HG03354 (cell line): ENCODE results near the gene HDAC11.
"Not testable (repeated sequence)": the region's sequence is repeated elsewhere in the genome, so short reads cannot be mapped to it uniquely, and the experiment has no call there.

ENCODE experiments used
- ATAC-seq: cut with Tn5 transposase; IDR thresholded peaks from one replicate; pipeline ENCODE4 v1.9.1; 2021; ENCODE audit warnings: mild to moderate bottlenecking; ENCODE audit not compliant: unreplicated experiment, poor library complexity, severe bottlenecking

HDAC11 gene

DNA sequence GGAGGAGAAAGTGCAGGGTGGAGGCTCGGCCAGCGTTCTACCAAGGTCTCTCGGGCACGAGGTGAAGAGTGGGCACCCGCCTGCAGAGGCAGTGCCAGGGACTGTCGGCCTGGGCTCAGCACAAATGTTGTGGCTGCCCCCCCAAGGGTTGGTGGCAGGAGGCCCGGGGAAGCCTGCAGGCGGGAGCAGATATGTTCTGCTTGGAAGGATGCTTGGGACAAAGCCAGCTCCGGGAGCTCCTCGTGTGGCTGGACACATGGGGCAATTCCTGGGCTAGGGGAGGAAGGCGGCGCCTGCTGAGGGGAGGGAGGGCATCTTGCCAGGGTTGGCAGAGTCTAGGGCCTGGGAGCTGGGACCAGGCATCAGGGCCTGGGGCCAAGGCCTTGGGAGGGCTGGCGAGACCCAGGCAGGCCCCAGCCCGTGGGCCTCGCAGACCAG is 38.4 kb downstream of the HDAC11 start:
- no peak for ATAC-seq

DNA sequence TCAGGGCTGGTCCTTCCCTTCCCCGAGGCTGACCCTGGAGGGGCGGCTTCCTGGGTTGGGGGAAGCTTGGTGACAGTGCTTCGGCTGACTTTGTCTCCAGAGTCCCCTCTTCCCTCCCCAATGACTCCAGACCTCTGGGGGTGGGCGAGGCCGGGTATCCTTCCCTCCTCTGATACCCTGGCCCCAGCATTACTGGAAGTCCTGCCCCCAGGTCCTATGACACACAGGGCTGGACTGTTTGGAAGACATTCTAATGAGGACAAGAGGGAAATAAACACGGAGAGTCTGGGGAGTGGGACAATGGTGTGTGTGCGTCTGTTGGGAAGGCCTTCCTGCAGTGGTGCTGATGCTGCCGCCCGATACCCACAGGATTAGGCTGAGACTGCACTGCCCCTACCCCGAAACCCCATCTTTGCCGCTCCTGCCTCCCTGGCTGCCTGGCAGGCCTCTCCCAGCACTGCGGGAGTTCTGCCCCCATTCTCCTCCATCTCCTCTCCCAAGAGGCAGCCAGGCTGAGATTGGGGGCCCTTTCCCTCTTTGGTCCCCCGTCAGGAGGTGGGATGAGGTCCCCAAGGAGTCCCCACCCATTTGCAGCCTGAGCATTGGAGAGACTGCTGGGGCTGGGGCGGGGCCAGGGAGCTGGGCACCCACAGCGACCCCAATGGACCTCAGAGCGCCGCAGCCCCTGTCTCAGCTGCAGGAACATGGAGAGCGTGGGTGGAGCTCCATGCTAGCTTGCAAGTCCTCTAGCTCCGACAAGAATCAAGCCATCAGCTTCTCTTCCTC is 39.1 kb downstream of the HDAC11 start:
- ATAC-seq = no peak

DNA sequence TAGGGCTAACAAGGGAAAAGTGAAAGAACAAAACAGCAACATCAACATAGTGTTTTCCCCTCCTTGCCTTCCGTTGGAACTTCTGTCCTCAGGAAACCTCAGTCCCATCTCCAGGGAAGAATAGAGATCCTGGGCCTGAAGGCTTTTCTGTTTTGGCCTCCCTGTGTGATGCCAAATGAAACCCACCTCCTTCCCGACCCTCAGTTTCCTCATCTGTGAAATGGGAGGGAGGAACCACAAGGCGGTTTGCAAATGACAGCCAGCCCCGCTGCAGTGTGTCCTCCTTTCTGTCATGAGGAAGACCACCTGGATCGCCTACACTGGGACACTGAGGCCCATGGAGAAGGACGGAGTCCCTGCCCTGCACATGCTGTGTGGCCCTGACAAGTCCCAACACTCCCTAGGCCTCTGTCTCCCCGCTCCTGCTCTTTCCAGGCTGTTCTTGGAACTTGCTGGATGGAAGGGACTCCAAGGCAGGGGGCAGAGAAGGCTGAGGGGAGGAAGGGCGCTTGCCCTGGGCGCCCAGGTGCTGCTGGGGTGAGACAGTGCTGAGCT is 40.3 kb downstream of the HDAC11 start:
- ATAC-seq = no peak

- ATAC-seq = no peak
Observed at GRCh38 chr3:13521309-13521708, 41.2 kb downstream of the HDAC11 start.

DNA sequence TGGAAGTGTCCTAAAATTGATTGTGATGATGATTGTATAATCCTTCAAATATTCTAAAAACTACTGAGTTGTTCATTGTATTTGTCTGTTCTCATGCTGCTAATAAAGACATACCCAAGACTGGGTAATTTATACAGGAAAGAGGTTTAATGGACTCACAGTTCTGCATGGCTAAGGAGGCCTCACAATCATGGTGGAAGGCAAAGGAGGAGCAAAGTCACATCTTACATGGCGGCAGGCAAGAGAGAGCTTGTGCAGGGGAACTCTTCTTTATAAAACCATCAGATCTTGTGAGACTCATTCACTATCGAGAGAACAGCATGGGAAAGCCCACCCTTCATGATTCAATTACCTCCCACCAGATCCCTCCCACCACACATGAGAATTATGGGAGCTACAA is 41.6 kb downstream of the HDAC11 start:
- ATAC-seq = not testable (repeated sequence)

DNA sequence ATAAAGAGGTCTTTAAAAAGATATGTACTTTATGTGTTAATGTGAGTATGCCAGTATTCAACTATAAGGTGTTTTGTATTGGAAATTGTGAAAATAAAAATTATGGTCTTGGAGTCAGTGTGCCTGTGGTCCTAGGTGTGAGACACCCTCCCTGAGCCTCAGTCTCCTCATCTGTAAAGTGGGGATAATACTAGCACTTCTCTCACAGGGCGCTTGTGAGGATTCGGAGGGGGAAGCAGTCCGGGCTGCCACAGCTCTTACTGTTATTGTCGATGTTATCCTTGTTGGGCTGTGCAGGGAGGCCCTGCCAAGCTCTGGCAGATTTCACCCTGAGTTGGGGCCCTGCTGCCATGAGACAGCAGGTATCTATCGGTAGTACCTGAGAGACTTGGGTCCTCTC is 42.1 kb downstream of the HDAC11 start:
- ATAC-seq = no peak

DNA sequence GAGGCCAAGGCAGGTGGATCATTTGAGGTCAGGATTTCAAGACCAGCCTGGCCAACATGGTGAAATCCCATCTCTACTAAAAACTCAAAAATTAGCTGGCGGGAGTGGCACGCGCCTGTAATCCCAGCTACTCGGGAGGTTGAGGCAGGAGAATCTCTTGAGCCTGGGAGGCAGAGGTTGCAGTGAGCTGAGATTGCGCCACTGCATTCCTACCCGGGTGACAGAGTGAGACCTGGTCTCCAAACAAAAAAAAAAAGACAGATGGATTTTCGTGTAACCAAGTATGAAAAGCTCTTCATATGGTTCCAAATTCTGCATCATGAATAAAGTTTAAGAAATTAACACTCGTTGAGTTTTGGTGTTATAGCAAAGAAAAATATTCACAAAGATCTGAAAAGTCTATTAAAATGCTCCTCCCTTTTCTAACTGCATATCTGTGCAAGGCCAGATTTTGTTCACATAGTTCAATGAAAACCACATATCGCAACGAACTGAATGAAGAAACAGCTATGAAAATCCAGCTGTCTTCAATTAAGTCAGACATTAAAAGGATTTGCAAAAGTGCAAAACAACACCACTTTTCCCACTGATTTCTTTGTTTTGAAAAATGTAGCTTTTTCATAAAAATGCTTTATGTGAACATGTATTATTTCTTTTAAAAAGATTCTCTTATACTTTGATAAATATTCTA is 45.0 kb downstream of the HDAC11 start:
- no peak for ATAC-seq

DNA sequence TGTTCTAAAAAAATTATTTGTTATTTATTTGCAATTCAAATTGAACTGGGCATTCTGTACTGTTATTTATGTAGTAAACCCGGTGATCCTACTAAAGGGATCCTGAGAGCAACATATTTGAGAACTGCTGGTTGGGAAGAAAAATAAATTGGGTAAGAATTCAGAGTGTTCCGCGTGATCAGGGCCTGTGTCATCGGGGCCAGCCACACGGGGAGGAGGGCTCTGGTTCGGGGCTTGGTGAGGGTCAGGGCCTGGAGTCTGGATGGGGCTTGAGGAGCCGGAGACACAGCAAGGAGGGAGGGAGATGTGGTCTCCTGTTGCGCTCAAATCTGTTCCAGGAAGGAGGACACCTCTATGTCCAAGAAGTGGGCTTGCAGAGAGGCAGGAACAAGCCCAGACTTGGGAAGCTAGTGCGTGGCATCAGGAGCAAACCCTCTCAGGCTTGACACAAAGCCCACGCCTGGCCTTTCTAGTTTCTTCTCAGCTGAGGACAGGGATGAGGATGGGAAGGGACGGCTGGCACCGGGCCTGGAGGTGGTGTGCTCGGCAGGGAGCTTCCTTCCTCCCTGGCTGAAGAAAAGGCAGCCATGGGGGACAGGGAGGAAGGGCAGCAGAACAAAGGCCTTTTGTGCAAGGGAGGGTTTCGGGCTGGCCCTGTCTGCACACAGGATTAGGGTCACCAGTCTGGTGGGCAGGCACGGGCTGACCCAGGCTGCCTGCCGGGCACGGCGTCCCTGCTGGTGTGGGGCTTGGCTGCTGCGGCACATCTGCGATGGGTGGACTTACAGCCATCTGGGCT is 45.9 kb downstream of the HDAC11 start:
- no peak for ATAC-seq

DNA sequence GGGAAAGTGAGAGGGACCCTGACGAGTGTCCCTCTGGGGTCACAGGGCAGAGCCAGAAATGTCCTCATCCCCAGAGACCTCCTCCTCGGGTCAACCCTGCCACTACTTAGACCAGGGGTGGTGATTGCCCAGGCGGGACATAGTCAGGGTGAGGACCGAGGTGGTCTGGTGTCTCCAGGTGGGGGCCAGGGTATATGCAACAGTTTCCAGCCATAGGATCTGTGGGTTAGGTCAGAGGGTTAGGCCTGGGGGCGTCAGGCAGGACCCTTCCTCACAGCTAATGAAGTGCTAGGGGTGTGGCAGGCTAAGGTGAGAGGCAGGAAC is 46.5 kb downstream of the HDAC11 start:
- ATAC-seq = no peak

- ATAC-seq = no peak
Observed at GRCh38 chr3:13528217-13528867, 48.2 kb downstream of the HDAC11 start.

- no peak for ATAC-seq
Observed at GRCh38 chr3:13529196-13530112, 49.3 kb downstream of the HDAC11 start.

GRCh38 chr3:13530241-13531009 is 50.3 kb downstream of the HDAC11 start:
- ATAC-seq = no peak

DNA sequence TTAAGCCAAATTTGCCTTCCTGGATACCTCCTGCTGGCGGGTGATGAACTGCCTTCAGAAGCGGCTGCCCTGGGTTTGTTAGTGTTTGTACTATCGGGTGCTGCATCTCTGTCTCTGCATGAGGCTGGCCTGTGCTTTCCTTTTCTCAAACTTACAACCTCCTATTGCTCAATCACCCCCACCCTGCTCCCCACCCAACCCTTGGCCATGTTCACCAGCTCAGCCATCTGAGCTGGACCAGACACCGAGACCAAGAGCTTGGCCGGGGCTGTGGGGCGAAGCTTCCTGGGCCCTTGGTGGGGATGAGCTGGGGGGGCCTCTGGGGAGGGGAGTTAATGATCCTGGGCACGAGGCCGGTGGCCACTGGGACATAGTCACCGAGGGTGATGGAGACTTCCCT is 52.0 kb downstream of the HDAC11 start:
- ATAC-seq = no peak

- ATAC-seq = no peak
Observed at GRCh38 chr3:13532631-13533030, 52.5 kb downstream of the HDAC11 start.

DNA sequence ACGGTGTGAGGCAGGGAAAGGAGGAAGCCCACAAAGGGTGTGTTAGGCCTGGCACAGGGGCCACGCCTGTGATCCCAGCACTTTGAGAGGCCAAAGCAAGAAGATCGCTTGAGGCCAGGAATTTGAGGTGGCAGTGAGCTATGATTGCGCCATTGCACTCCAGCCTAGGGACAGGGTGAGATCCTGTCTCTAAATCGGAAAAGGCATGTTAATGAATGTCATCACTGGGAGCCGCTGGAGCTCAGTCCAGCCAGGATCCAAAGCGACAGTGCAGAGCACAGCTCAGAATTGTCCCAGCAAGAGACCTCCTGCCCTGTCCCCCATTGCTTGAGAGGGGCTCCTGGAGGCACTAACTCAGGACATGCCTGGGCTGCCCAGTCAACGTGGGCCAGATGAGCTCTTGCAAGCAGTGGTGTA is 53.8 kb downstream of the HDAC11 start:
- no peak for ATAC-seq

DNA sequence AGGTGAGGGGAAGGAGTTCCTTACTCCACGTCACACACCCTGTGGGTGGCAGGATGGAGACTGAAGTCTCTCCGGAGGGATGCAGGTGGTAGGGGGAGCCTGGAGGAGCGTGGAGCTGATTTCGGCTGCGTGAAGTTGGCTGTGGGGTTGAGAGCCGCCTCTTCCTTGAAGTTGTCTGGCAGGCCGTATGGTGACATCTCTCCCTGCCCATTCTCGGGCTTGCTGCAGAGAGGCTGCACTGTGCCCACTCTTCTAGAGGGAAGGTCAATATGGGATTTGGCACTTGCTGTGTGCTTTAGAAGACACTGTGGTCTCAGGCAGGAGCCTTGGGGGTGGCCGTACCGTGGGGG is 55.4 kb downstream of the HDAC11 start:
- no peak for ATAC-seq

DNA sequence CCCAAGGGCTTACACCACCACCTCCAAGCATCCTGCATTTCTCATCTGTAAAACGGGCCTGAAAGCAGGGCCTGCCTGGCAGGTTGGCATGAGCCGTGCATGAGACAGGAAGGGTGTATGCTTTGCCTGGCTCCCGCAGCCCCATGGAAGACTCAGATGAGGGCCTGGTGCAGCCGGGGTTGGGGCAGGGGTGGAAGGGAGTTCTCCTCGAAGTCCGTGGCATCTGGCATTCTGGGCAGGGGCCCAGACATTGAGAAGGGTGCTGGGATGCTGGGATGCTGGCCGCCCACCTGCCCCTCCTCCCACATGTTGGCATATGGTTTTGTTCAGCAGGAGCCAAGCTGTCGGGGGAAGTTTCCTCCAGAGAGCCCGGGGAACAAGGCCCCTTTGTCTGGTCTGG is 55.8 kb downstream of the HDAC11 start:
- no peak for ATAC-seq

GRCh38 chr3:13536432-13536831 is 56.3 kb downstream of the HDAC11 start:
- no peak for ATAC-seq
